NAMALWA (cell line): Measurements from ENCODE around the gene RSBN1L.
A peak's percentile ranks its signal among the peaks of the same experiment; 100 is the strongest.

Source experiments
- DNase-seq: peaks from one replicate; pipeline ENCODE4 v3.0.0-alpha.2; 2015; ENCODE audit warnings: low spot score

RSBN1L gene

GRCh38 chr7:77731716-77732115 lies 35.5 kb downstream of the RSBN1L start:
- DNase-seq: no peak

GRCh38 chr7:77734659-77735421 lies 38.6 kb downstream of the RSBN1L start:
- no peak for DNase-seq

GRCh38 chr7:77735457-77735856 lies 39.2 kb downstream of the RSBN1L start:
- no peak for DNase-seq

- DNase-seq: no peak
These were observed 40.7 kb downstream of the RSBN1L start for GRCh38 chr7:77736991-77737390.

GRCh38 chr7:77738382-77738781 lies 42.1 kb downstream of the RSBN1L start:
- DNase-seq: no peak

GRCh38 chr7:77738871-77739270 lies 42.6 kb downstream of the RSBN1L start:
- DNase-seq: no peak

- no peak for DNase-seq
These were observed 44.0 kb downstream of the RSBN1L start for GRCh38 chr7:77740257-77740656.

GRCh38 chr7:77743518-77743917 lies 47.3 kb downstream of the RSBN1L start:
- no peak for DNase-seq

- DNase-seq: no peak
These were observed 49.5 kb downstream of the RSBN1L start for GRCh38 chr7:77745746-77746145.

- no peak for DNase-seq
These were observed 50.0 kb downstream of the RSBN1L start for GRCh38 chr7:77746164-77746823.

GRCh38 chr7:77746824-77747165 lies 50.5 kb downstream of the RSBN1L start:
- no peak for DNase-seq

GRCh38 chr7:77747178-77747577 lies 50.9 kb downstream of the RSBN1L start:
- DNase-seq: no peak

GRCh38 chr7:77747718-77748117 lies 51.5 kb downstream of the RSBN1L start:
- no peak for DNase-seq

GRCh38 chr7:77752016-77752415 lies 55.8 kb downstream of the RSBN1L start:
- DNase-seq: no peak

- no peak for DNase-seq
These were observed 56.9 kb downstream of the RSBN1L start for GRCh38 chr7:77753173-77753572.

- peak; percentile 24 for DNase-seq
These were observed 61.3 kb downstream of the RSBN1L start for GRCh38 chr7:77757589-77757988.

GRCh38 chr7:77759294-77759889 lies 63.1 kb downstream of the RSBN1L start:
- DNase-seq: peak; percentile 93

- no peak for DNase-seq
These were observed 64.7 kb downstream of the RSBN1L start for GRCh38 chr7:77760809-77761453.

GRCh38 chr7:77765481-77765880 lies 69.2 kb downstream of the RSBN1L start:
- no peak for DNase-seq

GRCh38 chr7:77765906-77766800 lies 69.9 kb downstream of the RSBN1L start:
- DNase-seq: no peak

GRCh38 chr7:77766801-77767605 lies 70.7 kb downstream of the RSBN1L start:
- no peak for DNase-seq
